Activated naive CD4-positive, alpha-beta T cell treated with anti-CD3 and anti-CD28 coated beads, Interleukin-2, amount 50 U/mL, for 16 hours (primary cell): Measurements from ENCODE around the gene SSMEM1.

Source experiments
- DNase-seq: peaks from one replicate; pipeline ENCODE4 v3.0.0-alpha.2; 2020

The SSMEM1 gene

GRCh38 chr7:130256704-130257103 is 49.0 kb downstream of the SSMEM1 start:
- DNase-seq, result no peak

- no peak for DNase-seq
Measured at GRCh38 chr7:130258494-130259078, 50.9 kb downstream of the SSMEM1 start.

GRCh38 chr7:130262448-130262847 is 54.8 kb downstream of the SSMEM1 start:
- DNase-seq, result no peak

GRCh38 chr7:130263130-130263529 is 55.5 kb downstream of the SSMEM1 start:
- DNase-seq, result no peak
